ENCODE data around the gene RWDD1. TPM values are rescaled to one million over a fixed set of nuclear protein-coding genes. Genes with fewer than 3 reads are reported as not detected.

RWDD1 gene
- total and polyA plus RNA-seq, 2 of the 13 experiments (the other 11 are each of a cell fraction or from before 2014, with no cell fraction given), result 27.4 to 67.1 TPM

- TF ChIP-seq KIAA2018 (CRISPR knock-in tag; IDR thresholded peaks at IDR 0.05; ENCODE audit: borderline replicate concordance) (no peak), ZNF768 (CRISPR knock-in tag; IDR thresholded peaks at IDR 0.05) (no peak), ZMYM2 (CRISPR knock-in tag; IDR thresholded peaks at IDR 0.05) (peak; percentile 80; the same call in 1 of the 2 replicates), SRY (CRISPR knock-in tag; IDR thresholded peaks at IDR 0.05) (no peak), SRSF9 (IDR thresholded peaks at IDR 0.05; ENCODE audit: borderline replicate concordance, insufficient read depth, low read depth, low read length, poor library complexity, severe bottlenecking) (no peak), MTA3 (CRISPR knock-in tag; IDR thresholded peaks at IDR 0.05) (no peak), ZXDC (CRISPR knock-in tag; IDR thresholded peaks at IDR 0.05) (no peak), KAT8 (CRISPR knock-in tag; IDR thresholded peaks at IDR 0.05) (peak; percentile 86), MAFG (CRISPR knock-in tag; IDR thresholded peaks at IDR 0.05) (peak; percentile 71; the same call in 1 of the 2 replicates), ZNF552 (CRISPR knock-in tag; IDR thresholded peaks at IDR 0.05; ENCODE audit: borderline replicate concordance) (peak; percentile 31; the same call in 1 of the 2 replicates), NFIB (CRISPR knock-in tag; IDR thresholded peaks at IDR 0.05; ENCODE audit: borderline replicate concordance) (no peak), SPEN (CRISPR knock-in tag; IDR thresholded peaks at IDR 0.05; ENCODE audit: low read depth) (peak; percentile 85), ZNF496 (CRISPR knock-in tag; IDR thresholded peaks at IDR 0.05; ENCODE audit: insufficient replicate concordance) (no peak), MEF2D (CRISPR knock-in tag; IDR thresholded peaks at IDR 0.05) (peak; percentile 86), ATF3 (CRISPR knock-in tag; IDR thresholded peaks at IDR 0.05) (peak; percentile 29; the same call in 1 of the 2 replicates), NFATC3 (CRISPR knock-in tag; IDR thresholded peaks at IDR 0.05) (no peak)
- TF ChIP-seq, protein P1, sequence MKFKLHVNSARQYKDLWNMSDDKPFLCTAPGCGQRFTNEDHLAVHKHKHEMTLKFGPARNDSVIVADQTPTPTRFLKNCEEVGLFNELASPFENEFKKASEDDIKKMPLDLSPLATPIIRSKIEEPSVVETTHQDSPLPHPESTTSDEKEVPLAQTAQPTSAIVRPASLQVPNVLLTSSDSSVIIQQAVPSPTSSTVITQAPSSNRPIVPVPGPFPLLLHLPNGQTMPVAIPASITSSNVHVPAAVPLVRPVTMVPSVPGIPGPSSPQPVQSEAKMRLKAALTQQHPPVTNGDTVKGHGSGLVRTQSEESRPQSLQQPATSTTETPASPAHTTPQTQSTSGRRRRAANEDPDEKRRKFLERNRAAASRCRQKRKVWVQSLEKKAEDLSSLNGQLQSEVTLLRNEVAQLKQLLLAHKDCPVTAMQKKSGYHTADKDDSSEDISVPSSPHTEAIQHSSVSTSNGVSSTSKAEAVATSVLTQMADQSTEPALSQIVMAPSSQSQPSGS (CRISPR knock-in tag; IDR thresholded peaks at IDR 0.05), result peak; percentile 66
Measured at GRCh38 chr6:116631379-116631990, 60.2 kb downstream of the RWDD1 start (continued).

All from HepG2 (cell line).